A172 (cell line): ENCODE results near the gene RELT. TPM values are rescaled to one million over a fixed set of nuclear protein-coding genes. Genes with fewer than 3 reads are reported as not detected.

Experiments used
- DNase-seq: peaks from one replicate; pipeline ENCODE4 v3.0.0-alpha.2; 2015; ENCODE audit warnings: low spot score
- total RNA-seq: library from RNA; depleted of rRNA; stranded (reverse); fragments of >200 nt; shearing (Covaris generic); gene quantifications from 2 replicates; pipeline ENCODE4 v1.2.3, GENCODE V29; 2014

The RELT gene
- total RNA-seq, 1 experiment from 2014 or later = 15.5 TPM

DNA sequence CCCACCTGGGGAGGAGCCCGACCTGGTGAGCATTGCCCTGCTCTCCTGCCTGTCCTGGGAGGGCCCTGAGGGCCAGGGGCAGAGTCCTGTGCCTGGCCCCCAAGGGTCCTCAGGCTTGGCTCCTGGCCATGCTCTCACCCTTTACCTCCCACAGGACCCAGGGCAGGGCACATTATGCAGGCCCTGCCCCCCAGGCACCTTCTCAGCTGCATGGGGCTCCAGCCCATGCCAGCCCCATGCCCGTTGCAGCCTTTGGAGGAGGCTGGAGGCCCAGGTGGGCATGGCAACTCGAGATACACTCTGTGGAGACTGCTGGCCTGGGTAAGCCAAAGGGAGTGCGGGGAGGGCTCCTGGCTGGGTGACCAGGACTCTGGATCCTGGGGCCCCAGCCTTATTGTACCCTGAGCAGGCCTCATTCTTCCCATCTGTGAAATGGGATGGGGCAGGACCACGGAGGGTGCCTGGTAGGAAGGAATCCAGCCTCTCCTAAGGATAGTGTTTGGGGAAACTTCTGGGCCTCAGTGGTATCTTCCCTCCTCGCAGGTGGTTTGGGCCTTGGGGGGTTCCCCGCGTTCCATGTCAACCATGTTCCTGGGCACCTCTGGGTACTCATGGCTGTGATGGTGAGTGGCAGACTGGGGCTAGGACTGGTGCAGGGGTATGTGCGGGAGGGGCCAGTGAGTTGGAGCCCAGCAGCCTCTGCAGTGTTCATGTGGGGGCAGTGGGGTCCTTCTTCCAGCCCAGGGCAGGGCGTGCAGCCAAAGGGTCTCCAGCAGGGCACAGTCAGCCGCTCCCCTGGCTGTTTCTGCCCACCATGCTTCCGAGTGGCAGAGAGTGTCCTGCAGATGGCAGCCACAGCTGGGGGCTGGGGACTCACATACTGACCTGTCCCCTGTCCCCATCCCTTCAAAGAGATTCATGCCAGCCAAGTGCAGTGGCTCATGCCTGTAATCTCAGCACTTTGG is 14.7 kb downstream of the RELT start:
- DNase-seq = no peak

DNA sequence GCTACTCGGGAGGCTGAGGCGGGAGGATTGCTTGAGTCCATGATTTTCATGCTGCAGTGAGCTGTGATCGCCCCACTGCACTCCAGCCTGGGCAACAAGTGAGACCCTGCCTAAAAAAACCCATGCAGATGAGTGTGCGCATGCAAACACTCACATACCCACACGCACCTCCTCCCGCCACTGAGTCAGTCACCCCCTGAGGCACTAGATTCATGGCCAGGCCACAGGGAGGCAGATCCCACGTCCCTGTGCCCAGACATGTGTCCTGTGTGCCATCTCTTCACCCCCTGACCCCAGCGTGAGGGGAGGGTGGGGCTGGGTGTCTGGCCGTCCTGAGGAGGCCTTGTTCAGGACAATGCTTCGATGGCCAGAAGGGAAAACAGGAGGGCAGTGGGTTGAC is 15.5 kb downstream of the RELT start:
- DNase-seq = no peak

DNA sequence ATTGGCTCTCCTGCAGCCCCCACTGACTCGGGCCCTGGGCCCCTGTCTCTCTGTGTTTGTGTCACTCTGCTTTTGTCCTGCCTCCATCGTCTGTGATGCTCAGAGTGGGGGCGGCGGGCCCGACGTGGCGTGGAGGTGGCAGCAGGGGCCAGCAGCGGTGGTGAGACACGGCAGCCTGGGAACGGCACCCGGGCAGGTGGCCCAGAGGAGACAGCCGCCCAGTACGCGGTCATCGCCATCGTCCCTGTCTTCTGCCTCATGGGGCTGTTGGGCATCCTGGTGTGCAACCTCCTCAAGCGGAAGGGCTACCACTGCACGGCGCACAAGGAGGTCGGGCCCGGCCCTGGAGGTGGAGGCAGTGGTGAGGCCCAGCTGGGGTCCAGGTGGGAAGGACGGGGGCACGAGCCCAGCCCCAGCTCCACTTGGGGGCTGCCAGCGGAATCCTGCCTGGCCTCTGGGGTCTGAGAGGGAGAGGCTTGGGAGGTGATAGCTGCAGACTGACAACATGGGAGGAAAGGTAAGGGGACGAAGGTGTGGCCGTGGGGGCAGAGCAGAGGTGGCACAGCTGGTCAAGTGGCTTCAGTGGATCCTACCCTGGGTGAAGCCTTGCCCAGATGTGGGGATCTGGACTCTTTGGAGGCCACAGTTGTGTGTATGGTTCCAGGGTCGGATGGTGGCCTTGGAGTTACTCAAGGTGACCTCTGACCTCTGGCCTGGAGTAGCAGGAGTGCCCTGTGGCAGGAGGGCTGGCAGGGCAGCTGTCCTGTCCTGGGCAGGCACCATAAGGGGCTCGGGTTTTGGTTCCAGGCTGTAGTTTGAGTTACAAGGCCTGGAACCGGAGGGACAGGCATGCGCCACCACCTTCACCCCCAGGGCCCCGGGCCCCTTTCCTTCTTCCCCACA is 16.2 kb downstream of the RELT start:
- no peak for DNase-seq

DNA sequence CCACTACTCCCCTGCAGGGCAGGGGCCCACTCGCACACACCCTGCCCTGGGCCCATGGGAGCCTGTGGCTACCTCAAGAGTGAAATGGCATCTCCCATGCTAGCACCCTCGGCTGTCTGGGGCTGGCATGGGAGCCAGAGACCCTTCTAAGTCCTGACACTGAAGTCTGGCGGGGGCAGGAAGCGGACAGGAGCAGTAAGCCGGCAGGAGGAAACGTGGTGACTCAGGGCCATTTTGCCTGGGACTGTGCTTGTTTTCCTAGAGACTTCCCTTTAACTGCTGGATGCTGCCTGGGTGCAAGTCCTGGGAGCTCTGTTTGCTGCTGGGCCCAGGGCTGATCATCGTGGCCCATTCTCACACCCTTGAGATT is 16.8 kb downstream of the RELT start:
- DNase-seq = no peak

DNA sequence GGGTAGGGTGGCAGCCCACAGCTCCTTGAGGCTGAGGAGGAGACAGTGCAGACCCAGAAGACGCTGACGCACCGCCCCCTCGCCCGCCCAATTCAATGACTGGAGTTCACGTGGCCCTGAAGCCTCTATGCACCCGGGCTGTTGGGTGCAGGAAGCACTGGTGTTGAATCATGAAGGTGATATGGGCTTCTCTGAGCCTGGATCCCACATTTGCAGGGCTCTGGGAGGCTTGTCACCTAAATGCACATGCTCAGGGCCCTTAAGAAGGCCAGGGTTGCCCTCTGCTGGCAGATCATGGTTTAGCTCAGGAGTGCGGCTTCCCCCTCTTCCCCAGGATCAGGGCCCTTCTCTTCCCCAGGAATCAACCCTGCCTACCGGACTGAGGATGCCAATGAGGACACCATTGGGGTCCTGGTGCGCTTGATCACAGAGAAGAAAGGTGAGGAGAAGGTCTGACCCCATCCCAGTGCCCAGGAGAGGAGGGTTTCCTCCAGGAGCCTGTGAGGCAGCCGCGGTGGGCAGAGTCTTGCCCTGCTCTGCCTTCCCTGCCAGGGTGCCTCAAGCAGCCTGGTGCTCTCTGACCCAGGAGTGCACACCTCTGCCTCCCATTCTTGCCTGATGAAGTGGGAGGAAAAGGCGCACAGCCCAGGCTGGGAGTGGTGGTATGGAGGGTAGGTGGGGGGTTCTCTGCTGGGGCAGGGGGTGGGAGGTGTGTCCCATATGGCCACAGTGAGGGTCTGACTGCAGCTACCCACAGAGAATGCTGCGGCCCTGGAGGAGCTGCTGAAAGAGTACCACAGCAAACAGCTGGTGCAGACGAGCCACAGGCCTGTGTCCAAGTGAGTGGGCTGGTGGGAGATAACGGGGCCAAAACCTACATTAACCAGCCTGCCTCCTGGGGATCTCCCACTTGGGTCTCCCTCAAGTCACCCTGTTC is 17.5 kb downstream of the RELT start:
- peak; percentile 85 for DNase-seq

DNA sequence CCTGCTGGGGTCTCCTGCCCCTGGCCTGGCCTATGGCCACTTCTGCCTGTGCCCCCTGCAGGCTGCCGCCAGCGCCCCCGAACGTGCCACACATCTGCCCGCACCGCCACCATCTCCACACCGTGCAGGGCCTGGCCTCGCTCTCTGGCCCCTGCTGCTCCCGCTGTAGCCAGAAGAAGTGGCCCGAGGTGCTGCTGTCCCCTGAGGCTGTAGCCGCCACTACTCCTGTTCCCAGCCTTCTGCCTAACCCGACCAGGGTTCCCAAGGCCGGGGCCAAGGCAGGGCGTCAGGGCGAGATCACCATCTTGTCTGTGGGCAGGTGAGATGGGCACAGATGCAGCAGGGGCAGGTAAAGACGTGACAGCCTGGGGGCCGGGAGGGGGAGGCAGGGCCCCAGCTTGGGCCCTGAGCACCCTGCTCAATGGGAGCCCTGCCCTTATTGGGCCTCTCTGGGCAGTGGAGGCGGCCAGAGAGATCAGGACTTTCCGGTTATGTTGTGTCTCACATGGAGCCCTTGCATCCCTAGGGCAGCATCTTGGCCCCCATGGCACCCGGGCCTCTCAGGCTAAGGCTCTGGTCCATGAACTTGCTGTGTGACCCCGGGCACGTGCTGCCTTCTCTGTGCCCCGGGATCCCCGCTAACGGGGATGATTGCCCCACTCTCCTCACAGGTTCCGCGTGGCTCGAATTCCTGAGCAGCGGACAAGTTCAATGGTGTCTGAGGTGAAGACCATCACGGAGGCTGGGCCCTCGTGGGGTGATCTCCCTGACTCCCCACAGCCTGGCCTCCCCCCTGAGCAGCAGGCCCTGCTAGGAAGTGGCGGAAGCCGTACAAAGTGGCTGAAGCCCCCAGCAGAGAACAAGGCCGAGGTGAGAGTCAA is 18.5 kb downstream of the RELT start:
- DNase-seq = no peak

DNA sequence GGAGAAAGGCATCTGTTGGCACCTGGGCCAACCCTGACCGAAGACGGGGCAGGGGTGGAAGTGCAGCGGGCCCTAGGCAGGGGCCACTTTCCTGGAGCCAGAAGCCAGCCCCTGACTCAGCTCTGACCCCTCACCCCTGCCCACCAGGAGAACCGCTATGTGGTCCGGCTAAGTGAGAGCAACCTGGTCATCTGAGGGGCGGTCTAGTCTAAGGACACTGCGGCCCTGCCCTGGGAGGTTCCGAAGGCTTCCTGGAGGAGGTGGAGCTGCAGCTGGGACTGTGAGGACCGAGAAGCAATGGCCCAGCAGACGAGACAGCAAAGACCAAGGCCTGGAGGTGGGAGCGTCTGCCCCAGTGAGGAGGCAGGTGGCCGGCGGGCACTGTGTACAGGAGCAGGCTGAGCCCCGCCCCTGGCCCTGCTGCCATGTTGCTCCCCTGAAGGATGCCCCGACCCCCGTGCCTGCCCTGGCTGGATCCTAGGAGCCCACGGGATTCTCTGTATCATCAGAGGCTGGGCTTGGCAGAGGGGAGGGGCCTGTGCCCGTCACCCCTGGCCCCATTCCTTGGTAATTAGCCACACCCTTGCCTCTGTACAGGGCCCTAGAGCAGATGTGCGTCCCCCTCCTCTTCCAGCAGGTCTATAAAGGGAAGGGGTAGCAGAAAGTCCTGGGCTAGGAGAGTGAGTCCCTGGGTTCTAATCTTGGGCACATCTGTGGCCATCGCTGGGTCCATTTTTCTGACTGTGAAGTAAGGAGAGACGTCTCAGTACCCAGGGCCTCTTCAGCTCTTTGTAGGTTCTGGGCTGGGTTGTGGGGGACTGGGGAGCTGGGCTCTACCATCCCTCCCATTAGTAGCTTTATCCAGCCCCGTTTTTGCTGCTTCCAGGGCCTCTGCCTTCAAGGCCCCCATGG is 19.4 kb downstream of the RELT start:
- DNase-seq = no peak

DNA sequence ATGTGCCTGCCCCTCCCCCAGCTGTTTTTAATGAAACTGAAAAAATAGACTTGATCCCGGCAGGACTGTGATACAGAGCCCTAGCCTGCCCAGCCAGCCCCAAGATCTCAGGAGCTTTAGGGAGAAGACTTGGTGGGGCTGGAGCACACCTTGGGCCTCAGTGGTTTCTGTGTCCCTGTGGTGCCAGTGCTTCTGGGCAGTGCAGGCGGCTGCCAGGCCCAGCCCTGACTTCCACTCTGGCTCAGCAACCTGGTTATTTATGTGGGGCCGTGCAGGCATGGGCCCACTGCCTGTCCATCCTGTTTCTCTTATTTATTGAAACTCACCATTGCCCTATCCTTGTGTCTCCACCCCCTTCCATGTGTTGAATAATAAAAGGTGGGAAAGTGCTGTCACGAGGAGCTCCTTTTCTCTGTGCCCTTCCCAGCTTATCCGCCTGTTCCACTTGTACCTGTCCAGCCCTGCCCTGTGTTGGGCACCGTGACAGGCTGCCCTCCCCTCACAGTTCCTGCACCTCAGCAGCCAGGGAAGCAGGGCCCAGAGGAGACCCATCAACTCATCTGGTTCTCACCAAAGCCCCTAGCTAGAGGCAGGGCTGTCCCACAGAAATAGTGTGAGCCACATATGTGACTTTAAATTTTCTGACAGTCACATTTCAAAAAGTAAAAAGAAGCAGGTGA is 20.2 kb downstream of the RELT start:
- DNase-seq = no peak

DNA sequence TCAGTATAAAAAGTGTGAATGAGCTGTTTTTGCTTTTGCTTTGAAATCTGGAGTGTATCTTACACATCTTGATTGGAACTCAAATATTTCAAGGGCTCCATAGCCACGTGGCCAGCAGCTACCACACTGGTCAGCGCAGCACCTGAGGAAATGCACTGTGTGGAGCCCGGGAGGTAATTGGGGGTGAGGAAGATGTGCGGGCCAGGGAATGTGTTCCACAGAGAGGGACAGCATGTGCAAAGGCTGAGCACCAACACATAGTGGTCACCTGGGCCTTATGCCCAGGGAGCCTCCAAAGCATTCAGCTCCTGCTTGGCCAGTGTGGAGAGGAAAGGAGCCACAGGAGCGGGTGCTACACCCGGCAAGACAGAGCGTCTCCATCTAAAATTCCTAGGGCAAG is 20.8 kb downstream of the RELT start:
- DNase-seq = no peak

DNA sequence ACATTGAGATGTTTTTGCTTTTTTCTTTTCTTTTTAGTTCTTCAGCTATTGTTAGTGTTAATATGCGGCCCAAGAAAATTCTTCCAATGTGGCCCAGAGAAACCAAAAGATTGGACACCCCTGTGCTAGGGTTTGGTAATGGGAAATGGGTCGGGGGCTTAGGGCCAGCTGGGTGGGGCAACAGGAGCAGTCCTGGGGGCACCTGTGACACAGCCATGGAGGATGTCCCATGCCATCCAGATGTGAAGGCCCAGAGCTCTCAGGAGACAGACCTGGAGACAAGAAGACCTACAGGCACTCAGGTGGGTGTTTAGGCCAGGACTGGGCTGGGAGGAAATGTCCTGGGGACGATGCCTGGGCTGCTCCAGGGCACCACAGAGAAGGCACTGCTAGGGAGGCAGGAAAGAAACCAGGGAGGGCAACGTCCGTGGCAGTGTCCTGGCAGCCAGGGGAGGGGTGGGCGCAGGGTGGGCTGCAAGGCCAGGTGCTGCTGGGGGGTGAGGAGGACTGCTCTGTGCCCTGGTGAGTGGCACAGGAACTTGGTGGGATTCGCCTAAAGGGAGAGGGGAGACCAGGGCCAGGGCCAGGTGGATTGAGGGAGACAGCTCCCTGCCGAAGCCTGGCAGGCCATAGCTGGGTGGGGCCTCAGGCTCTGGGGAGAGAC is 21.4 kb downstream of the RELT start:
- no peak for DNase-seq

DNA sequence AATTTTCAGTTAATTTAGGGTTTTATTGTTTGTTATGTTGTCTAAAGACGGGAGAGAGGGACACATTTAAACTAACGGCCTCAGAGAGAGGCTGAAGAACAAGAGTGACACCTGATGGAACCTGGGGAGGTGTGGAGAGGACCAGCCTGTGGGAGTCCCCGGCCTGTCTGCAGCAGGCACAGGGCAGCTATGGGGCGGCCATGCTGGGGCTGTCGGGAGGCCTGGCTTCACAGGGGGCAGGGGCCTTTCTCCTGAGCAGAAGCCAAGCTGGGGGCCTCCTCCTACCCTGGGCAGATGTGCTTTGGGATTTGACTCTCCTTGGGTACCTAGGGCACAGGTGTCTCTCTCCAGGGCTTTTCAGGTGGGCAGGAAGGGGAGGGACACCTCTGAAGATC is 21.9 kb downstream of the RELT start:
- DNase-seq = no peak

DNA sequence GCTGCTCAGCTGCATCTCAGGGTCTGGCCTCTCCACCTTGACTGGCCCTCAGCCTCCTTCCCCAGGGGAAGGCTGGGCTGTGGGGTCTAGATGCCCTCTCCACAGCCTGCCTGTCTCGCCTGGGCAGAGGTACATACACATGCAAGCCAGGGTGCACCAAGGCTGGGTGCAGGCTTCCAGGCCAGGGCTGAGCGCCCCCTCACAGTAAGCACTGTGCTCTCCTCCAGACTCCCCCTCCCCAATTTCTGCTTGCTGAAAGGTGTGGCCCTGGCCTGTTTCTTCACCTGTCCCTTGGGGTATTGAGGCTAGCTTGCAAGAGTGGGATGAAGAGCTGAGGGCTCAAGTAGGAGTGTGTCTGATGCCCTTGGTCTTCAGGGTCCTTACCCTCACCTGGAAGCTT is 22.5 kb downstream of the RELT start:
- DNase-seq = no peak

DNA sequence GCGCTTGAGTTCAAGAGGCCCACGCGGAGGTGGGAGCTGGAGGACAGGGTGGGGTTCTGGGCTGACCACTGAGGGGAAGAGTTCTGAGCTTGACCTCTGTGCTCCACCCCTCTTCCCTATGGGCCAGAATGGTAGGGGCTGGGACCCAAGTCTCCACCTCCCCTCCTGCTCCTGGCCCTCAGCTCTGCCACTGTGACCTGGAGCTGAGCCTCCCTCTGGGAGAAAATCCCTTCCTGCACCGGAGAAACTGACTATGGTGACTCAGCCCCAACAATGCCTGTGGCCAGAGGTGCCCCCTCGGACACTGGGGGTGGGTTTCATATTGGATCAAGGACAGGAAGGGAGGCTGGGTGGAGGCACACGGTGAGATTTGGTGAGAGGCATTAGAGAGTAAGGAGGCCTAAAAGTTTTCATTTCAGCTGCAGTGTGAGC is 23.0 kb downstream of the RELT start:
- no peak for DNase-seq

DNA sequence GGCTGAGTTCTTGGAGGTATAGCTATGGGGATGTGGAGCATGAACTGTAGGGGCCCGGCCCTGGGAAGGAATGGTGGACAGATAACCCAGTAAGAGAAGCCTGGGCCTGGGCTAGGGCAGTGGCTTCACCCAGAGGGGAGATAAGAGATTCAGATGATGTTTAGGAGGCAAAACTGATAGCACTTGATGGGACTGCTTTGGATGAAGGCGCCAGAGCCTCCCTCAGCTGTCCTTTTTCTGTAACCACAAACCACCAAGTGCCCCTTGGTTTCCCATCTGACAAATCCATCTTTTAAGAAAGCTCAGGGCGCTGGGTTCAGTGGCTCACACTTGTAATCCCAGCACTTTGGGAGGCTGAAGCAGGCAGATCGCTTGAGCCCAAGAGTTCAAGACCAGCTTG is 23.4 kb downstream of the RELT start:
- no peak for DNase-seq

DNA sequence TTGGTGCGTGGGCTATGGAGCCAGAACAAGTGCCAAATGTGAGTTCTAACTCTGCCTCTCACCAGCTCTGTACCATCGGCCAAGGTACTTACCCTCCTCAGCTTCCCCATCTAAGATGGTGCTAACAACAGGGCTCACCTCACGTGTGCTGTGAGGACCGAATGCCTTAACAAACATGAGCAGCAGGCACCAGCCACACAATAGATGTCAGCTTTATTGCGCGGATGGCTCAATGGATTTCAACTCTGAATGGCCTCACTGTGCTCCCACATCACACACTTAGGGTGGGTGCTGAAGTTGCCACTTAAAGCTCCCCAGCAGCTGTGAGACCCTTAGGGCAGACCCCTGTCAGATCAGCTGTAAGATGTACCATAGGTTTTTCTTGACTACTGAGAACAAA is 24.1 kb downstream of the RELT start:
- no peak for DNase-seq

DNA sequence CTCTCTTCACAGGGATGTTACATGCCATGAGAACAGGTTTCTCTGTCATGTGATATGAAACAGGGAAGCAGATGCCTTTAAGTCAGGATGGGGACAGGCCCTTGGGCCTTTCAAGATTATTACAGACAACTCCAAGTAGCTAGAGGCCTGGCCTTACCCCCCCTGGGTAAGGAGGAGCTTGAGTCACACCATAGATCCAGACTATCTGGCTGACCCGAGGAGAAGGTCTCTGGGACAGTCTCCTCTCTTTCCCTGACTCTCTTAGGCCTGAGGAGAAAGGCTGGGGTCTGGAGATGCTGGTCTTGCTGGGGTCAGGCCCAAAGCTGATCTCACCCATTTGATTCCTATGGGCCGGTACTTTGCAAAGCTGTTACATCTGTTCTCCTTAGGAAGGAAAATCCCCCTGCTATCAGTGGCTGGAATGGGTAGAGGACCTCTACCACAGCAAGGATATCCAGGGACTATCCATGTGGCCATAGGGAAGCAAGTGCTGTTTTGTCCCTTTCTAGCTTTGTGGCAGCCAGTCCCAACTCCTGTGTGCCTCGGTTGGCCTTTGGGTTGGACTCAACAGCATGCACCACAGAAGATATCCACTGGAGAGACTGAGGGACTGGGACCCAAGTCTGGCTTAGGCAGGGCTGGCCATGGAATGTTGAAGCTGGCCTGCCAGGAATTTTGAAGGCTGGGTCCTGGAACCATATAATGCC is 25.2 kb downstream of the RELT start:
- DNase-seq = no peak

DNA sequence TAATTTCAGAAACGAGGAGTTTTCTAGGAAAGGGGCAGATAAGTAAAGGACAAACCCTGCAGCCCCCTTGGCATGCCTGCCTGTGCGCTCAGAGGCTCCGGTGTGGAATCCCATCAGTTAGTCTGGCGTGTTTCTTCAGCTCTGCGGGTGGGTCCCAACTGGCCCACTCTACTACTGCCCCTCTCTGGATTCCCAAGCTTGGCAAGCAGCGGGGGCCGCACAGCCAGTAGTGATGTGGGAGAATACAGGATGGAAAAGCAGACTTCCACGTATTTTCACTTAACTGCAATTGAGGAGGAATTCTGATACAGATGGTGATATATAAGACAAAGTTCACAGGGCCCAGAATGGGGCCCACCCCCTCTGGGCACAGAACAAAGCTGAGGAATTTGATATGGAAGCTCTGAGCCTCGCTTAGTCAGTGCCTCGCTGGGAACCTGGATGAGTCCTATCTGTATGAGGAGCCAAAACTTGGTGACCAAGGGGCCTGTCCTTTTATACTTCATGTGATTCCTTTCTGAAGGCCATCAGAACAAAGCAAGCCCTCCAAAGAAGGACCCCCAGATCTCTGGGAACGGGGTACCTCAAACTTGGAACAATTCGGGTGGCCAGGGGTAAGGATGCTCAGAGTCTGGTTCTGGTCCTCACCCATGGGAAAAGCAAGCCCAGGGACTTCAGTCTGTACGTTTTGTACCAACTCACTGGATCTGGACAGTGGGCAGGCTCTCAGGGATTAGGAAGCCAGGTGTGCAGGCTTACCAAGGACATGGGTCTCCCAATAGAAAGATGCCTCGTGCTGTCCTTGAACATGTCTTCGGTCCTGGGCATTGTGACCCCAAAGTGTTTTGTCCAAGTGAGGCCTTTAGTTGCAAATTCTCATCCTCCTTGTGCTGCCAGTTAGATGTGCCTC is 26.0 kb downstream of the RELT start:
- DNase-seq = no peak
